Esophagus muscularis mucosa (tissue), 4 donors: ENCODE results near the gene PTPRT.

Experiments used
- EP300 ChIP-seq: sonication (generic); formaldehyde crosslinking; IDR thresholded peaks from one replicate; pipeline ENCODE4 v1.6.1; 2017; ENCODE audit warnings: antibody characterized with exemption
- POLR2A ChIP-seq: fragments of 450-650 bp; IDR thresholded peaks from one replicate; pipeline ENCODE4 v1.6.1; 2017; ENCODE audit warnings: antibody characterized with exemption, moderate library complexity, mild to moderate bottlenecking, low read depth
- TF ChIP-seq, protein P1 (sequence below), 3 experiments: fragments of 200-600 bp in 2 of 3; fragments of 450-650 bp in 1 of 3; sonication (generic) in 2 of 3; IDR thresholded peaks; one replicate each; pipeline ENCODE4 v1.5.1; 2017 to 2019; ENCODE audit warnings: antibody characterized with exemption in 3 of 3, mild to moderate bottlenecking in 2 of 3, moderate library complexity in 1 of 3

DNA sequence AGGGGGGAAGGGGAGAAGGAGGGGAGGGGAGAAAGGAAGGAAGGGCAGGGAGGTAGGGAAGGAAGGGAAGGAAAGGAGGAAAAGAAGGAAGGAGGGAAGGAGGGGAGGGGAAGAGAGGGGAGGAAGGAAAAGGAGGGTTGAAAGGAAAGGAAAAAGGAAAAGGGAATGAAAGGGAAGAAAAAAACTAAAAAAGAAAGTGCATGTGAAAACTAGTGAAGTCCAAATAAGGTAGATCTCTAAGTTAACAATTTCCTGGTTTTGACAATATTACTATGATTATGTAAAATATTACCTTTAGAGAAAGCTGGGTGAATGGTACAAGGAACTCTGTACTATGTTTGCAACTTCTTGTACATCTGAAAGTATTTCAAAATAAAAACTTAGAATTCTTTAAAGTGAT lies 132.4 kb downstream of the PTPRT start:
- TF ChIP-seq POLR2A, result no peak
- no peak for TF ChIP-seq EP300
- TF ChIP-seq, protein P1, sequence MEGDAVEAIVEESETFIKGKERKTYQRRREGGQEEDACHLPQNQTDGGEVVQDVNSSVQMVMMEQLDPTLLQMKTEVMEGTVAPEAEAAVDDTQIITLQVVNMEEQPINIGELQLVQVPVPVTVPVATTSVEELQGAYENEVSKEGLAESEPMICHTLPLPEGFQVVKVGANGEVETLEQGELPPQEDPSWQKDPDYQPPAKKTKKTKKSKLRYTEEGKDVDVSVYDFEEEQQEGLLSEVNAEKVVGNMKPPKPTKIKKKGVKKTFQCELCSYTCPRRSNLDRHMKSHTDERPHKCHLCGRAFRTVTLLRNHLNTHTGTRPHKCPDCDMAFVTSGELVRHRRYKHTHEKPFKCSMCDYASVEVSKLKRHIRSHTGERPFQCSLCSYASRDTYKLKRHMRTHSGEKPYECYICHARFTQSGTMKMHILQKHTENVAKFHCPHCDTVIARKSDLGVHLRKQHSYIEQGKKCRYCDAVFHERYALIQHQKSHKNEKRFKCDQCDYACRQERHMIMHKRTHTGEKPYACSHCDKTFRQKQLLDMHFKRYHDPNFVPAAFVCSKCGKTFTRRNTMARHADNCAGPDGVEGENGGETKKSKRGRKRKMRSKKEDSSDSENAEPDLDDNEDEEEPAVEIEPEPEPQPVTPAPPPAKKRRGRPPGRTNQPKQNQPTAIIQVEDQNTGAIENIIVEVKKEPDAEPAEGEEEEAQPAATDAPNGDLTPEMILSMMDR (IDR thresholded peaks at IDR 0.05), result no peak
